Dendritic cell treated with granulocyte-macrophage colony-stimulating factor and Interleukin-4, amounts not matched to agents 40 ng/mL and 50 ng/mL, for 4 days (primary cell): Measurements from ENCODE around the gene LRRC17.
"Not testable (repeated sequence)": the region's sequence is repeated elsewhere in the genome, so short reads cannot be mapped to it uniquely, and the experiment has no call there.

ENCODE experiments used
- H3K27ac Mint-ChIP-seq: one replicate; pipeline ENCODE4 v1.8.0; 2022; ENCODE audit warnings: mild to moderate bottlenecking, mixed read lengths
- H3K27me3 Mint-ChIP-seq: one replicate; pipeline ENCODE4 v1.8.0; 2022; ENCODE audit warnings: mild to moderate bottlenecking, mixed read lengths
- H3K36me3 Mint-ChIP-seq: one replicate; pipeline ENCODE4 v1.8.0; 2022; ENCODE audit warnings: low read depth, mixed read lengths
- H3K4me1 Mint-ChIP-seq: one replicate; pipeline ENCODE4 v1.8.0; 2022; ENCODE audit warnings: low read depth, mixed read lengths
- H3K4me3 Mint-ChIP-seq: one replicate; pipeline ENCODE4 v1.8.0; 2022; ENCODE audit warnings: mild to moderate bottlenecking, moderate library complexity, mixed read lengths
- H3K9me3 Mint-ChIP-seq: one replicate; pipeline ENCODE4 v1.8.0; 2022; ENCODE audit warnings: mixed read lengths
- intact Hi-C: fragments of 100-400 bp; cut with micrococcal nuclease; formaldehyde crosslinking; loops from one replicate; pipeline ENCODE4 v1.15.0; 2022

LRRC17 gene

GRCh38 chr7:102975854-102976253 lies 63.1 kb downstream of the LRRC17 start:
- no peaks in the 10 kb centered on the region for H3K36me3 Mint-ChIP-seq
- intact Hi-C loops: no loop called here
- H3K4me1 Mint-ChIP-seq: no peaks in the 10 kb centered on the region
- H3K27ac Mint-ChIP-seq: no peak overlapping the region
- no peaks in the 10 kb centered on the region for H3K27me3 Mint-ChIP-seq
- no peak overlapping the region for H3K4me3 Mint-ChIP-seq
- no peaks in the 10 kb centered on the region for H3K9me3 Mint-ChIP-seq

GRCh38 chr7:102976493-102976892 lies 63.7 kb downstream of the LRRC17 start:
- no peaks in the 10 kb centered on the region for H3K4me1 Mint-ChIP-seq
- H3K27me3 Mint-ChIP-seq: no peaks in the 10 kb centered on the region
- H3K36me3 Mint-ChIP-seq: no peaks in the 10 kb centered on the region
- no peak overlapping the region for H3K4me3 Mint-ChIP-seq
- no peaks in the 10 kb centered on the region for H3K9me3 Mint-ChIP-seq
- no peak overlapping the region for H3K27ac Mint-ChIP-seq
- intact Hi-C loops: no loop called here

- intact Hi-C loops: not testable (repeated sequence)
These were observed 64.8 kb downstream of the LRRC17 start for GRCh38 chr7:102977586-102977985.

GRCh38 chr7:102978284-102978683 lies 65.5 kb downstream of the LRRC17 start:
- Mint-ChIP-seq H3K9me3 (no peaks in the 10 kb centered on the region), H3K4me3 (no peak overlapping the region), H3K4me1 (no peaks in the 10 kb centered on the region), H3K36me3 (no peaks in the 10 kb centered on the region), H3K27me3 (no peaks in the 10 kb centered on the region), H3K27ac (no peak overlapping the region)
- intact Hi-C loops: no loop called here

More at GRCh38 chr7:102977586-102977985, 64.8 kb downstream of the LRRC17 start:
- not testable (repeated sequence) for H3K4me1 Mint-ChIP-seq, H3K27ac Mint-ChIP-seq, H3K4me3 Mint-ChIP-seq, H3K9me3 Mint-ChIP-seq, H3K27me3 Mint-ChIP-seq, H3K36me3 Mint-ChIP-seq

GRCh38 chr7:102979670-102980069 lies 66.9 kb downstream of the LRRC17 start:
- no peaks in the 10 kb centered on the region for H3K9me3 Mint-ChIP-seq
- no peak overlapping the region for H3K4me3 Mint-ChIP-seq
- H3K36me3 Mint-ChIP-seq: no peaks in the 10 kb centered on the region
- H3K27ac Mint-ChIP-seq: no peak overlapping the region
- no peaks in the 10 kb centered on the region for H3K4me1 Mint-ChIP-seq
- no peaks in the 10 kb centered on the region for H3K27me3 Mint-ChIP-seq
- intact Hi-C loops: no loop called here

- Mint-ChIP-seq H3K27ac (no peak overlapping the region), H3K9me3 (no peaks in the 10 kb centered on the region)
- intact Hi-C loops: no loop called here
These were observed 68.7 kb downstream of the LRRC17 start for GRCh38 chr7:102981451-102981850.

GRCh38 chr7:102982235-102982634 lies 69.4 kb downstream of the LRRC17 start:
- no peaks in the 10 kb centered on the region for H3K9me3 Mint-ChIP-seq
- intact Hi-C loops: no loop called here
- no peak overlapping the region for H3K4me3 Mint-ChIP-seq
- no peaks in the 10 kb centered on the region for H3K4me1 Mint-ChIP-seq
- no peaks in the 10 kb centered on the region for H3K27me3 Mint-ChIP-seq
- H3K27ac Mint-ChIP-seq: no peak overlapping the region
- H3K36me3 Mint-ChIP-seq: no peaks in the 10 kb centered on the region

More at GRCh38 chr7:102981451-102981850, 68.7 kb downstream of the LRRC17 start:
- no peaks in the 10 kb centered on the region for H3K4me1 Mint-ChIP-seq
- no peaks in the 10 kb centered on the region for H3K36me3 Mint-ChIP-seq
- H3K4me3 Mint-ChIP-seq: no peak overlapping the region
- H3K27me3 Mint-ChIP-seq: no peaks in the 10 kb centered on the region

- intact Hi-C loops: no loop called here
- Mint-ChIP-seq H3K36me3 (no peaks in the 10 kb centered on the region), H3K27me3 (no peaks in the 10 kb centered on the region), H3K9me3 (no peaks in the 10 kb centered on the region), H3K4me3 (no peak overlapping the region), H3K4me1 (no peaks in the 10 kb centered on the region), H3K27ac (no peak overlapping the region)
These were observed 70.8 kb downstream of the LRRC17 start for GRCh38 chr7:102983602-102984001.

GRCh38 chr7:102985176-102985783 lies 72.5 kb downstream of the LRRC17 start:
- intact Hi-C loops: no loop called here
- Mint-ChIP-seq H3K4me3 (no peak overlapping the region), H3K36me3 (no peaks in the 10 kb centered on the region)

GRCh38 chr7:102988088-102988487 lies 75.3 kb downstream of the LRRC17 start:
- no peaks in the 10 kb centered on the region for H3K4me1 Mint-ChIP-seq
- intact Hi-C loops: no loop called here
- no peak overlapping the region for H3K4me3 Mint-ChIP-seq
- H3K27ac Mint-ChIP-seq: no peak overlapping the region
- no peaks in the 10 kb centered on the region for H3K36me3 Mint-ChIP-seq
- H3K27me3 Mint-ChIP-seq: no peaks in the 10 kb centered on the region
- no peaks in the 10 kb centered on the region for H3K9me3 Mint-ChIP-seq

More at GRCh38 chr7:102985176-102985783, 72.5 kb downstream of the LRRC17 start:
- Mint-ChIP-seq H3K27me3 (no peaks in the 10 kb centered on the region), H3K9me3 (no peaks in the 10 kb centered on the region), H3K4me1 (no peaks in the 10 kb centered on the region), H3K27ac (no peak overlapping the region)

GRCh38 chr7:102988631-102989560 lies 76.1 kb downstream of the LRRC17 start:
- Mint-ChIP-seq H3K27me3 (no peaks in the 10 kb centered on the region), H3K4me1 (no peaks in the 10 kb centered on the region), H3K27ac (no peak overlapping the region), H3K36me3 (no peaks in the 10 kb centered on the region), H3K4me3 (no peak overlapping the region), H3K9me3 (no peaks in the 10 kb centered on the region)
- intact Hi-C loops: no loop called here

- H3K36me3 Mint-ChIP-seq: no peaks in the 10 kb centered on the region
- intact Hi-C loops: no loop called here
- no peaks in the 10 kb centered on the region for H3K4me1 Mint-ChIP-seq
- no peak overlapping the region for H3K4me3 Mint-ChIP-seq
- H3K27me3 Mint-ChIP-seq: no peaks in the 10 kb centered on the region
- H3K27ac Mint-ChIP-seq: no peak overlapping the region
- H3K9me3 Mint-ChIP-seq: no peaks in the 10 kb centered on the region
These were observed 77.8 kb downstream of the LRRC17 start for GRCh38 chr7:102990642-102991041.

GRCh38 chr7:102991077-102991539 lies 78.3 kb downstream of the LRRC17 start:
- no peak overlapping the region for H3K27ac Mint-ChIP-seq
- no peaks in the 10 kb centered on the region for H3K36me3 Mint-ChIP-seq
- no peak overlapping the region for H3K4me3 Mint-ChIP-seq
- no peaks in the 10 kb centered on the region for H3K9me3 Mint-ChIP-seq
- H3K27me3 Mint-ChIP-seq: no peaks in the 10 kb centered on the region
- no peaks in the 10 kb centered on the region for H3K4me1 Mint-ChIP-seq
- intact Hi-C loops: no loop called here

GRCh38 chr7:102991540-102992214 lies 78.9 kb downstream of the LRRC17 start:
- Mint-ChIP-seq H3K9me3 (no peaks in the 10 kb centered on the region), H3K27ac (no peak overlapping the region), H3K4me3 (no peak overlapping the region), H3K36me3 (no peaks in the 10 kb centered on the region), H3K27me3 (no peaks in the 10 kb centered on the region), H3K4me1 (no peaks in the 10 kb centered on the region)
- intact Hi-C loops: no loop called here
